ENCODE results near the gene RBM4.

DNA sequence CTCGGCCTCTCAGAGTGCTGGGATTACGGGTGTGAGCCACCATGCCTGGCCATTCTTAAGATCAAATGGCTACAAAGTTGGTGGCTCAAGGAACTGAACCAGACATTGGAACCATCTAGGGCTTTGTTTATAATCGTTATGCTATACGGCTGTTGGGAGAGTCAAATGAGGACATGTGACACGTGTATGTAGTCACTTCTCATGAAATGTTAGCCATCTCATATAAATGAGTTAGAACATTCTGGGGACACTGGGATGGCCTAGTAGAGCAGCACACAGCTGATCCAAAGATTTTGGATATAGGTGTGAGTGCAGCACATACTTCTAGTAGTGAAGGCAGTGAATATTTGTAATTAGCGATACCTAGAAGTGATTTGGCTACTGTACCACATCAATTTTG, 6.6 kb upstream of the RBM4 start:
- TF ChIP-seq, protein P1, sequence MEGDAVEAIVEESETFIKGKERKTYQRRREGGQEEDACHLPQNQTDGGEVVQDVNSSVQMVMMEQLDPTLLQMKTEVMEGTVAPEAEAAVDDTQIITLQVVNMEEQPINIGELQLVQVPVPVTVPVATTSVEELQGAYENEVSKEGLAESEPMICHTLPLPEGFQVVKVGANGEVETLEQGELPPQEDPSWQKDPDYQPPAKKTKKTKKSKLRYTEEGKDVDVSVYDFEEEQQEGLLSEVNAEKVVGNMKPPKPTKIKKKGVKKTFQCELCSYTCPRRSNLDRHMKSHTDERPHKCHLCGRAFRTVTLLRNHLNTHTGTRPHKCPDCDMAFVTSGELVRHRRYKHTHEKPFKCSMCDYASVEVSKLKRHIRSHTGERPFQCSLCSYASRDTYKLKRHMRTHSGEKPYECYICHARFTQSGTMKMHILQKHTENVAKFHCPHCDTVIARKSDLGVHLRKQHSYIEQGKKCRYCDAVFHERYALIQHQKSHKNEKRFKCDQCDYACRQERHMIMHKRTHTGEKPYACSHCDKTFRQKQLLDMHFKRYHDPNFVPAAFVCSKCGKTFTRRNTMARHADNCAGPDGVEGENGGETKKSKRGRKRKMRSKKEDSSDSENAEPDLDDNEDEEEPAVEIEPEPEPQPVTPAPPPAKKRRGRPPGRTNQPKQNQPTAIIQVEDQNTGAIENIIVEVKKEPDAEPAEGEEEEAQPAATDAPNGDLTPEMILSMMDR (IDR thresholded peaks at IDR 0.05), result no peak
- TF ChIP-seq ZFX (IDR thresholded peaks at IDR 0.05; ENCODE audit: borderline replicate concordance), result no peak

Data from 22Rv1 (cell line).